Ishikawa (cell line): ENCODE measurements around the gene TXLNA.

Experiments used
- CEBPB ChIP-seq: IDR thresholded peaks from 2 replicates; pipeline ENCODE4 v1.6.1; 2012
- CREB1 ChIP-seq: IDR thresholded peaks from 2 replicates; pipeline ENCODE4 v1.6.1; 2012; ENCODE audit warnings: low read depth
- EGR1 ChIP-seq: IDR thresholded peaks from 2 replicates; pipeline ENCODE4 v1.6.1; 2012
- EP300 ChIP-seq: IDR thresholded peaks from 2 replicates; pipeline ENCODE4 v1.6.1; 2012; ENCODE audit warnings: borderline replicate concordance
- FOXM1 ChIP-seq: IDR thresholded peaks from 2 replicates; pipeline ENCODE4 v1.6.1; 2012; ENCODE audit warnings: low read depth, borderline replicate concordance
- MAX ChIP-seq: IDR thresholded peaks from 2 replicates; pipeline ENCODE4 v1.6.1; 2012
- NFIC ChIP-seq: IDR thresholded peaks from 2 replicates; pipeline ENCODE4 v1.6.1; 2012
- RAD21 ChIP-seq: IDR thresholded peaks from 2 replicates; pipeline ENCODE4 v1.6.1; 2012; ENCODE audit warnings: low read depth
- REST ChIP-seq: IDR thresholded peaks from 2 replicates; pipeline ENCODE4 v1.6.1; 2012; ENCODE audit warnings: low read depth, mild to moderate bottlenecking
- TAF1 ChIP-seq: IDR thresholded peaks from 2 replicates; pipeline ENCODE4 v1.6.1; 2012; ENCODE audit warnings: low read depth, mild to moderate bottlenecking
- TCF12 ChIP-seq: IDR thresholded peaks from 2 replicates; pipeline ENCODE4 v1.6.1; 2012; ENCODE audit warnings: low read depth
- TEAD4 ChIP-seq: IDR thresholded peaks from 2 replicates; pipeline ENCODE4 v1.6.1; 2012
- USF1 ChIP-seq: IDR thresholded peaks from 2 replicates; pipeline ENCODE4 v1.6.1; 2012
- YY1 ChIP-seq: IDR thresholded peaks from 2 replicates; pipeline ENCODE4 v1.6.1; 2012; ENCODE audit warnings: low read depth
- ZBTB7A ChIP-seq: IDR thresholded peaks from 2 replicates; pipeline ENCODE4 v1.6.1; 2012; ENCODE audit warnings: low read depth

Gene TXLNA

DNA sequence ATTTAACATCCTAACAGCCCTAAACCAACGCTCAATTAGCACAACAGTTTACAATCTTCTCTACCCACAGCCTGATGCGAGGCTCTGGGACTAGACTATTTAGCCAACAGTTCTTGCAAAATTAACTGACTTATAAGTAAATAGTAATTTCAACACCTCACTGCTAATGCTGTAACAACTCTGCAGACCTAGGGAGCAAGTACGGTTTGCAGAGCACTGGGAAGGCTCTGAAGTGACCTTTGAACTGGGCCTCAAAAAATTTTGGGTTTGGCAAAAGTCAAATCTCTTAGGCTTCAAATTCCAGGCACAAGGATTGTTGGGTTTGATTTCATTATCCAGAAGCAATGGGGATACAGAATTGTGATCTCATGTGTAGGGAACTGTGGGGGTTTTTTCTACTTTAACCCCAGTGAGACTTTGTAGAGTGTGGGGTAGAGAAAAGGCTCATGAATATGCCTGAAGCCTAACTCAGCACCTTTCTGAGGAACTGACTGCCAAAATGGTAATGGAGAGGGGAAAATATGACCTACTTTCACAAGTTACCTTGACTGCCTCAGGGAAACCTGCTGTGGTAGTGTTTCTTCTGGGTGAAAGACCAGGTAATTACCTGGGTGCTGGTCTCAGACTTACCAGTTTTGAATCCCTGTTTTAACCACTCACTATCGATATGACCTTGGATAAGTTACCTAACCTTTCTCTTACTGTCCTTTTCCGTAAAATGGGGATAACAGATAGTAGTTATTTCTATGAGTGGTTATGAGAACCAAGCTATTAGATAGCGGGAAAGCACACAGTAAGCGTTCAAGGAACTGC, 889 bp upstream of the TXLNA start:
- TF ChIP-seq MAX (no peak), EGR1 (no peak), ZBTB7A (no peak), USF1 (no peak), CREB1 (no peak), NFIC (no peak), CEBPB (no peak), REST (no peak), EP300 (no peak), YY1 (no peak), TCF12 (no peak), TAF1 (no peak), TEAD4 (no peak), RAD21 (no peak), FOXM1 (no peak)

DNA sequence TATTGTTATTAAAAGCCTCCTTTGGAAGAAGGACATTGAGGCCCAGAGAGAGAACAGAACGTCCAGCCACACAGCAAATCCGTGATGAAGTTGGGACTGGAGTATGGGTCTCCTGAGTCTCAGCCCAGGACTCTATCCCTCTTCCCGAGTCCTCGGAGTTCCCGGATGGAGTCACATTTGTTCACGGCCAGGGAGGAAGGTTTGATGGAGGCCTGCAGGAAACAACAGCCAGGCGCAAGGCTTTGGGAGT, 357 bp upstream of the TXLNA start:
- TF ChIP-seq MAX (no peak), EP300 (no peak)

- TF ChIP-seq TCF12 (no peak), REST (no peak), TAF1 (no peak), USF1 (no peak)
Observed at GRCh38 chr1:32180186-32181060, 948 bp downstream of the TXLNA start.

DNA sequence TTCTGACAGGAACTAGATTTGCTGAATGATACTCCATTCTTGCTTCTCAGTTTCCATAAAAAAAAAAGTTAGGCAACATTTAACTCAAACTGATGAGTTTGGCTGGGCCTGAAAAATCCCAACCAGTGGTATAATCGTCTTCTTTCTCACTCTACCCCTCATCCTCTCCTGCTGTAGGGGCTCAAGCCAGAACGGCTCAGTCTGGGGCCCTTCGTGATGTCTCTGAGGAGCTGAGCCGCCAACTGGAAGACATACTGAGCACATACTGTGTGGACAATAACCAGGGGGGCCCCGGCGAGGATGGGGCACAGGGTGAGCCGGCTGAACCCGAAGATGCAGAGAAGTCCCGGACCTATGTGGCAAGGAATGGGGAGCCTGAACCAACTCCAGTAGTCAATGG, 1.6 kb downstream of the TXLNA start:
- TF ChIP-seq EP300 = no peak
- no peak for TF ChIP-seq TAF1
- TF ChIP-seq FOXM1 = no peak
- TF ChIP-seq USF1 = no peak
- no peak for TF ChIP-seq NFIC
- TF ChIP-seq RAD21 = no peak
- no peak for TF ChIP-seq EGR1
- TF ChIP-seq YY1 = no peak
- TF ChIP-seq ZBTB7A = no peak
- TF ChIP-seq MAX = no peak
- no peak for TF ChIP-seq TCF12
- TF ChIP-seq TEAD4 = no peak
- TF ChIP-seq CEBPB = no peak
- no peak for TF ChIP-seq CREB1
- no peak for TF ChIP-seq REST
